GM19397 (cell line): ENCODE data around the gene TMEM123.

ENCODE experiments used
- ATAC-seq: cut with Tn5 transposase; IDR thresholded peaks from one replicate; pipeline ENCODE4 v1.9.1; 2021; ENCODE audit warnings: mild to moderate bottlenecking, moderate library complexity; ENCODE audit not compliant: unreplicated experiment

TMEM123 gene

GRCh38 chr11:102428696-102429095 is 23.9 kb downstream of the TMEM123 start:
- no peak for ATAC-seq

GRCh38 chr11:102427068-102427467 is 25.5 kb downstream of the TMEM123 start:
- ATAC-seq: no peak

- no peak for ATAC-seq
Measured at GRCh38 chr11:102426570-102426969, 26.0 kb downstream of the TMEM123 start.

GRCh38 chr11:102426000-102426399 is 26.6 kb downstream of the TMEM123 start:
- no peak for ATAC-seq

GRCh38 chr11:102423936-102424335 is 28.6 kb downstream of the TMEM123 start:
- no peak for ATAC-seq

GRCh38 chr11:102422817-102423712 is 29.5 kb downstream of the TMEM123 start:
- ATAC-seq: no peak

- no peak for ATAC-seq
Measured at GRCh38 chr11:102421261-102421660, 31.3 kb downstream of the TMEM123 start.

DNA sequence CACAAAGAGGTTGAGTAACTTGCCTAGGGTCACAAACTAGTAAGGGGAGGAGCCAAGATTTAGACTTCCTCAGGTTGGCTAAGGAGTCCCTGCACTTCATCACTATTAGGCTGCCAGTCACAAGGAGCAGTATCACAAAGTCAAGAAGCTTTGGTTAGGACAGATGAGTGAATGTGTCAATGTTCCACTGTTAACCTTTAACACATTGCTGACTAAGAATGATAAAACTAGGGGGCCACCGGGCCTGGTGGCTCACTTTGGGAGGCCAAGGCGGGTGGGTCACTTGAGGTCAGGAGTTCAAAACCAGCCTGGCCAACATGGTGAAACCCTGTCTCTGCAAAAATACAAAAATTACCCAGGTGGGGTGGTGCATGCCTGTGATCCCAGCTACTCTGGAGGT is 32.0 kb downstream of the TMEM123 start:
- peak; percentile 87 for ATAC-seq

DNA sequence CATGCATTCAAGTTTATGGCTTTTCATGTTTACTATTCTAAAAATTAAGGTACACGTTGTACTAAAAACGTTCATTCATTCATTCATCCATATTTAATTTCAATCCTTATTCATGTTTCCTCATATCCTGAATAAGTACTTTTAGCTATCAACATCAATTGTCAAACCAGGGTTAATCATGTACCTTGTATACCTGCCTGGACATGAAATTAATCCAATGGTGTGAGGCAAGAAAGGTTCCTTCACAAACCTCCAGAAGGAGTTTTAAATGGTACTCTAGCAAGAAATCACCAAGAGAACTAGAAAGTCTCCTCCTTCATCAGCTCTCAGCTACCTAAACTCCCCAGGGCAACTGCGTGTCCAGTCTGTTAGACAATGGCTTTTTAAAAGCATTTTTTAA is 33.4 kb downstream of the TMEM123 start:
- no peak for ATAC-seq

DNA sequence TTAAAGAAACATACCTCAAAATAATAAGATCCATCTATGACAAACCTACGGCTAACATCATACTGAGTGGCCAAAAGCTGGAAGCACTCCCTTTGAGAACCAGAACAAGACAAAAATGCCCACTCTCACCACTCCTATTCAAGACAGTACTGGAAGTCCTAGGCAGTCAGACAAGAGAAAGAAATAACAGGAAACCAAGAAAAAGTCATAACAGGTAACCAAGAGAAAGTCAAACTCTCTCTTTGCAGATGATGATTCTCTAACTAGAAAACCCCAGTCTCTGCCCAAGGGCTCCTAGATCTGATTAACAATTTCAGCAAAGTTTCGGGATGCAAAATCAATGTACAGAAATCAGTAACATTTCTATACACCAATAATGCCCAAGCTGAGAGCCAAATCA is 35.6 kb downstream of the TMEM123 start:
- ATAC-seq: no peak

DNA sequence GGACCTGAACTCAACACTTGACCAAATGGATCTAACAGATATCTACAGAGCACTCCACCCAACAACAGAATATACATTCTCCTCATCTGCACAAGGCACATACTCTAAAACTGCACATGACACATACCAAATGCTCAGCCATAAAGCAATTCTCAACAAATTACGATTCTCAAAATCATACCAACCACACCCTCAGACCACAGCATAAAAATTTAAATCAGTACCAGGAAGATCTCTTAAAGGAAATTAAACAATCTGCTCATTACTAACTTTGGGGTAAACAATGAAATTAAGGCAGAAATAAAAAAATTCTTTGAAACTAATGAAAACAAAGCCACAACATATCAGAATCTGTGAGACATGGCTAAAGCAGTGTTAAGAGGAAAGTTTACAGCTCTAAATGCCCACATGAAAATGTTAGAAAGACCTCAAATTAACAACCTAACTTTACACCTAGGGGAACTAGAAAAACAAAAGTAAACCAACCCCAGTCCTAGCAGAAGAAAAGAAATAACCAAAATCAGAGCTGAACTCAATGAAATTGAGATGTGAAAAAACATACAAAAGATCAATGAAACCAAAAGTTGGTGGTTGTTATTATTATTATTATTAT is 37.2 kb downstream of the TMEM123 start:
- ATAC-seq: no peak

GRCh38 chr11:102414559-102414958 is 38.0 kb downstream of the TMEM123 start:
- ATAC-seq: no peak

DNA sequence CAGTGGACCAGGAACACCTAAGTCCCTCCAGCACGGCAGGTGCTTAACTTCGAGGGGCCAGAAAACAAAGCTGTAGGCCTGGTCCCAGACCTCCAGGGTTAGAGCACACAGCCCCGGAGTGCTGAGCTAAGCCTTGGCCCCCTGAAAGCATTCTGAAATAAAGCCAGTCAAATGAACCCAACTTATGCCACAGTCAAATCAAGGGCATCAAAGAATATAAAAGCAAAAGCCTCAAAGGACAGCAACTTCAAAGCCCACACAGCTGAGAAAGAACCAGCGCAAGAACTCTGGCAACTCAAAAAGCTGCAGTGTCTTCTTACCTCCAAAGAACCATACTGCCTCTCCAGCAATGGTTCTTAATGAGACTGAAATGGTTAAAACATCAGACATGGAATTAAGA is 39.1 kb downstream of the TMEM123 start:
- no peak for ATAC-seq

GRCh38 chr11:102411142-102411541 is 41.4 kb downstream of the TMEM123 start:
- ATAC-seq: no peak

- ATAC-seq: no peak
Measured at GRCh38 chr11:102410382-102410784, 42.2 kb downstream of the TMEM123 start.

DNA sequence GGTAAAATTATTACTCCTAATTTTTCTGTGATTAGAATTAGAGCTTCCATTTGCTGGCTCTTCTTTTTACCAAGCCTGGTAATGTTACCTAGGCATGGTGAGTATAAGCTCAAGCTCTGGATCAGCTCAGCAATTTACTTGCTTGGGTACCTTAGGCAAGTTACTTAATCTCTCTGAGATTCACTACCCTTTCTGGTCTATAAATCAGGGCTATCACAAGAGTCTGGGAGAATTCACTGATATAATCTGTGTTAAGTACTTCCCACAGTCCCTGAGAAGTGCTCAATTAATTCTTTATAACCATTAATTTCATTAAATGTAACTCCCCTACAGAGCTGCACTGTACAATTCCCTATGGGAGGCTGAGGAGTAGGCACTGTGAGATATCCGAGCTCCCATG is 44.2 kb downstream of the TMEM123 start:
- no peak for ATAC-seq

DNA sequence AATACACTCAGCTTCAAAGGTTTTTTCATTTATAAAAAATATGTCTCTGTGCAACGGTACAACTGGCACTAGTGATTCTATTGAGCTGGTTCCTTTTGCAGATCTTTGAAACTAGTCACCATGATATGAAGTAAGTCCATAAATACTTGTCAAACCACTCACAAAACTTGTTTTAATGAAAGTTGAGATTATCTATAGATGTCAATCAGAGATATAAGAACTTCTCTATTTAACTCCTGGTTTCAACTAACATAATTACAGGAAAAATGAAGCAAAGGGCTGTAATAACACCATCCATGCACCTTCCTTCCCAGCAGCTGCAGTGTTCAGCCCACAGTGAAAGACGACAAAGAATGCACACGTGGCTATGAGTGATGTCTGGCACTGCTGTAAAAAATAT is 44.7 kb downstream of the TMEM123 start:
- ATAC-seq: no peak

DNA sequence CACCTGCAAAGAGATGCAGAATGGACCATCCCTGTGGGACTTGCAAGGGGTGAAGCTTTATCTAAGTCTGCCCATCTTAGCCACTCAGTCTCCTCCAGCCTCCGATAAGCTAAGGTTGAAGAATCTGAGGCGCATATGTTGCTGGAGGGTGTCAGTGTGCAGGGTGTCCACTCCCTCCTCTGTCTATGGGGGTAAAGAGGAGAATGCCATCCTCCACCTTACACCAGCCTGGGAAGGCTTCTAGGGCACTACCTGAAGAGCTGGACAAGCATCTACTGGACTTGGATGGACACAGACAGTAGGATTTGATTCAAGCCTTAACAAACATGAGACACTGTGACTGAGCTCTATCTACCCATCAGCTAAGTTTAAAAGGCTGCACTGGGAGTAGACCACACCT is 46.5 kb downstream of the TMEM123 start:
- no peak for ATAC-seq

GRCh38 chr11:102405501-102405900 is 47.1 kb downstream of the TMEM123 start:
- ATAC-seq: no peak

GRCh38 chr11:102402548-102402947 is 50.0 kb downstream of the TMEM123 start:
- ATAC-seq: no peak

GRCh38 chr11:102401905-102402304 is 50.7 kb downstream of the TMEM123 start:
- no peak for ATAC-seq

DNA sequence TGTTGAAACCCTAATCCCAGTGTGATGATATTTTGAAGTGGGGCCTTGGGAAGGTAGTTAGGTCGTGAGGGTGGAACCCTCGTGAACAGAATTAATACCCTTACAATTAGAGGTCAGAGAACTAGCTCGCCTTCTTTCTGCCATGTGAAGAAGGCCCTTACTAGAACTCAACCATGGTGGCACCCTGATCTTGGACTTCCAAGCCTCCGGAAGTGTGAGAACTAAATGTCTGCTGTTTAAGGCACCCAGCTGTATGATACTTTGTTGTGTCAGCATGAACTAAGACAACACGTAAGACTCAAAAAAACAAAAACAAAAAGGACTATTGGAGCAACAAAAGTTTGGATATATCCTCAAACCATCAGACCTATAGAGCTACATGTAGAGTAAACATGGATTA is 52.0 kb downstream of the TMEM123 start:
- no peak for ATAC-seq
